ENCODE results near the gene BCAS1.

Gene BCAS1

DNA sequence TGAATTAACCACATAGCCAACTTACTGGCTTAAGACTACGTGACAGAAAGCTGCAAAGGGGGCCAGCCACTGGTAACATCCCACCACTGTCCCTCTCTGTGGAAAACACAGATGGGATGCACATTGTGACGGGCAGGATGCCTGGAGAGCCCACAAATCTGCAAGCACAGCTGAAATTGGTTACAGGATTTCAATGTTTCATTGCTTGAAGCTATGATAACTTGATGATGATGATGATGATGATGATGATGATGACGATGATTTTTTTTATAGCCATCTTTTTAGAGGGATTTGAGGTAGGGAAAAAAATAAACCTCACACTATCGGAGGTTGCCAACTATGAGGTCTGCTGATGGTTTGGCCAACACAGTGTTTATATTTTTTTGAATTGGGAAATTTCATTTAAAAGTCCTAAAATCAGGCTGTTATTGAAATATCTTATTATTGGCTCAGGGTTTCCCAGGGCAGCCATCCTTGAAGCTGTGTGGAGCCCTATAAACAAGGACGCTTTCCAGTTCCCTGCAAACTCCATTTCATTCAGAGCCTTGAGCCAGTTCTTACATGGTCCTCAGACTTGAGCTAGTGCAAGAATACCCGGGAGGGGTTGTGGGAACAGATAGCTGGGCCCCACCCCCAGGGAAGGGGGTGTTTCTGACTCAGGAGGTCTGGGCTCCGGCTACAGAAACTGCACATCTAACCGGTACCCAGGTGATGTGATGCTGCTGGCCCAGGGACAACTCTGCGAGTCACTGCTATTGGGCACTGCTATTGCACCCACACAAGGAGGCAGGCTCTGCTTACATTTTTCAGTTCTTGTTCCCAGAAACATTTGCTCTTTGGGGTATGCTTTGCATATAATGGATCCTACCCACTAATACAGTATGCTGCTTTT is 27.1 kb downstream of the BCAS1 start:
- H3K9me3 ChIP-seq (replicated peaks; ENCODE audit: low read length), result no peaks in the 10 kb centered on the region
- H3K27me3 ChIP-seq (ENCODE audit: control insufficient read depth, insufficient read depth, low read length), result no peaks in the 10 kb centered on the region
- no peak overlapping the region for H3K4me2 ChIP-seq (ENCODE audit: low read length)
- H3K4me1 ChIP-seq (ENCODE audit: control insufficient read depth, insufficient read depth, low read length), result peaks cover 4% of the 10 kb centered on the region
- H3K36me3 ChIP-seq (ENCODE audit: insufficient read depth, low read length), result no peaks in the 10 kb centered on the region
- no peak overlapping the region for H3K9ac ChIP-seq (ENCODE audit: low read depth, low read length)
- H3K4me3 ChIP-seq (ENCODE audit: low read length), result no peak overlapping the region

DNA sequence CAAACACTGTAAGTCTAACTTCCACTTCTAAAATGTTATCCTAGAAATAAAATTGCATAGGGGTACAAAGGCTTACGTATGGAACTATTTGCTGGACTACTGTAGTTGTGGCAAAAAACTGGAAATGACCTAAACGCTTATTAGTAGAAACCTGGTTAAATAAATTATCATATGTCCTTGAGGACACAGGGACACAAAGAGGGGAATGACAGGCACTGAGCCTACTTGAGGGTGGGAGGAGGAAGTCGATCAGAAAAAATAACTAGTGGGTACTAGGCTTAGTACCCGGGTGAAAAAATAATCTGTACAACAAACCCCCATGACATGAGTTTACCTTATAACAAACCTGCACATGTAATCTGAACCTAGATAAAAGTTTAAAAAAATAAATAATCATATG is 28.4 kb downstream of the BCAS1 start:
- Histone ChIP-seq H3K27me3 (ENCODE audit: control insufficient read depth, insufficient read depth, low read length) (peaks cover 2% of the 10 kb centered on the region), H3K4me1 (ENCODE audit: control insufficient read depth, insufficient read depth, low read length) (peaks cover 4% of the 10 kb centered on the region), H3K36me3 (ENCODE audit: insufficient read depth, low read length) (no peaks in the 10 kb centered on the region), H3K9ac (ENCODE audit: low read depth, low read length) (no peak overlapping the region), H3K9me3 (replicated peaks; ENCODE audit: low read length) (no peaks in the 10 kb centered on the region), H3K4me2 (ENCODE audit: low read length) (no peak overlapping the region), H3K4me3 (ENCODE audit: low read length) (no peak overlapping the region)

DNA sequence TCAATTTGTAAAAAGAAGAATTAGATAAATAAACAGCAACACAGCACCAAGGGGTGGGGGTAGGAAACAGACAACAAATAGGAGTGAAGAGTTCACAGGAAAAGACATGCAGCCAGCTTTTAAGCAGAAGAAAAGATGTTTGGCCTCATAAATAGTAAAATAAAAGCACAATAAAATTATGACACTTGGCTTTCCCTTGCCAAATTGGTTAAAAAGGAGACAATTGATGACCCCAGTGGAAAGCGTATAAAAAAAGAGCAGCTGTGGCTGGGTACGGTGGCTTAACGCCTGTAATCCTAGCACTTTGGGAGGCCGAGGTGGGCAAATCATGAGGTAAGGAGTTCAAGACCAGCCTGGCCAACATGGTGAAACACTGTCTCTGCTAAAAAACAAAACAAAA is 29.1 kb downstream of the BCAS1 start:
- Histone ChIP-seq H3K4me1 (ENCODE audit: control insufficient read depth, insufficient read depth, low read length) (peaks cover 4% of the 10 kb centered on the region), H3K4me3 (ENCODE audit: low read length) (no peak overlapping the region), H3K9me3 (replicated peaks; ENCODE audit: low read length) (no peaks in the 10 kb centered on the region), H3K27me3 (ENCODE audit: control insufficient read depth, insufficient read depth, low read length) (peaks cover 2% of the 10 kb centered on the region), H3K9ac (ENCODE audit: low read depth, low read length) (no peak overlapping the region), H3K36me3 (ENCODE audit: insufficient read depth, low read length) (no peaks in the 10 kb centered on the region), H3K4me2 (ENCODE audit: low read length) (no peak overlapping the region)

DNA sequence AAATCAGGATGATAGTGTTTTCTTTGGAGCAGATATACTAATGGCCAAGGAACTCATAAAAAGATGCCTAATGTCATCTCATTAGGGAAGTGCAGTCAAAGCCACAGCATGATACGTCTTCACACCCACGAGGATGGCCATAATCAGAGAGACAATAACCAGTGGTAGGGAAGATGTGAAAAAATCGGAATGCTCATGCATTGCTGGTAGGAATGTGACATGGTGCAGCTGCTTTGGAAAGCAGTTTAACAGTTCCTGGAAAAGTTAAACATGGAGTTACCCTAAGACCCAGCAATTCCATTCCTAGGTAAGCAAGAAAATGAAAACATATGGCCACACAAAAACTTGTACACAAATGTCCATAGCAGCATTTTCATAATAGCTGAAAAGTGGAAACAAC is 29.9 kb downstream of the BCAS1 start:
- Histone ChIP-seq H3K36me3 (ENCODE audit: insufficient read depth, low read length) (no peaks in the 10 kb centered on the region), H3K9me3 (replicated peaks; ENCODE audit: low read length) (no peaks in the 10 kb centered on the region)

DNA sequence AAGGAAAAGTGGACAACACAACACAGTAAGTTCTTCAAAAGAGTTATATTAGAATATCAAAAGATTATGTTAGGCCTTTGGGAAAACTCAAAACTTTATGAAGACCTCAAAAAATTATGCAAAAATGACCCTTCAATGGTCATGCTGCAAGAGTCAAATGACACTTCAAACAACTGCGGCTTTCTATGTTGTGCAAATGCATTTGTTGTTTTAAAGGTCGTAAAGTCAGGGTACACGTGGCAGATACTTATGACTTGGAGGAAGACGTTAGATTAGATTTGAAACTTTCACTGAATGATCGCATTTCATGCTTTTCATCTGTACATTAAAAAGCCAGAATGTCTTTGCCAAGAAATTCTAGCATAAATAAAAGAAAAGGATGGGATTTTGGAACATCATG is 31.4 kb downstream of the BCAS1 start:
- H3K27me3 ChIP-seq (ENCODE audit: control insufficient read depth, insufficient read depth, low read length), result peaks cover 2% of the 10 kb centered on the region
- no peak overlapping the region for H3K4me2 ChIP-seq (ENCODE audit: low read length)
- no peak overlapping the region for H3K9ac ChIP-seq (ENCODE audit: low read depth, low read length)
- no peaks in the 10 kb centered on the region for H3K9me3 ChIP-seq (replicated peaks; ENCODE audit: low read length)
- peaks cover 4% of the 10 kb centered on the region for H3K4me1 ChIP-seq (ENCODE audit: control insufficient read depth, insufficient read depth, low read length)
- no peak overlapping the region for H3K4me3 ChIP-seq (ENCODE audit: low read length)
- H3K36me3 ChIP-seq (ENCODE audit: insufficient read depth, low read length), result no peaks in the 10 kb centered on the region

More for the DNA sequence above, 29.9 kb downstream of the BCAS1 start:
- H3K4me1 ChIP-seq (ENCODE audit: control insufficient read depth, insufficient read depth, low read length), result peaks cover 4% of the 10 kb centered on the region
- no peak overlapping the region for H3K4me3 ChIP-seq (ENCODE audit: low read length)
- H3K27me3 ChIP-seq (ENCODE audit: control insufficient read depth, insufficient read depth, low read length), result peaks cover 2% of the 10 kb centered on the region
- H3K4me2 ChIP-seq (ENCODE audit: low read length), result no peak overlapping the region
- no peak overlapping the region for H3K9ac ChIP-seq (ENCODE audit: low read depth, low read length)

DNA sequence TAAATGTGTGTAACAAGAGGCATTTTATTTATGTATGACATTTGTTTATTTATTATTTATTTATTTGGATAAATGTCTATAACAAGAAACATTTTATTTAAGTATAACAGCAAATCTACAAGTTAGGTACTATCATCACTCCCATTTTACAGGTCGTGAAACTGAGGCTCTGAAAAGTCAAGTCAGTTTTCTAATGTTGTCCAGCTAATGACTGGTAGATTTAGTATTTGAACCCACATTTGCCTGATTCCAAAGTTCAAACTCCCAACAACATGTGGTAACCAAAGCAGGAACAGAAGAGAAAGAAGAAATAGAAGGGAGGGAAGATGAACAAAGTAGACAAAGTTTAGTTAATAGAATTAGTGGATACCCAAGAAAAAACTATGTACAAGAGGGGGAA is 32.9 kb downstream of the BCAS1 start:
- Histone ChIP-seq H3K4me3 (ENCODE audit: low read length) (no peak overlapping the region), H3K27me3 (ENCODE audit: control insufficient read depth, insufficient read depth, low read length) (peaks cover 2% of the 10 kb centered on the region), H3K4me1 (ENCODE audit: control insufficient read depth, insufficient read depth, low read length) (no peaks in the 10 kb centered on the region), H3K4me2 (ENCODE audit: low read length) (no peak overlapping the region), H3K36me3 (ENCODE audit: insufficient read depth, low read length) (no peaks in the 10 kb centered on the region), H3K9ac (ENCODE audit: low read depth, low read length) (no peak overlapping the region), H3K9me3 (replicated peaks; ENCODE audit: low read length) (no peaks in the 10 kb centered on the region)

DNA sequence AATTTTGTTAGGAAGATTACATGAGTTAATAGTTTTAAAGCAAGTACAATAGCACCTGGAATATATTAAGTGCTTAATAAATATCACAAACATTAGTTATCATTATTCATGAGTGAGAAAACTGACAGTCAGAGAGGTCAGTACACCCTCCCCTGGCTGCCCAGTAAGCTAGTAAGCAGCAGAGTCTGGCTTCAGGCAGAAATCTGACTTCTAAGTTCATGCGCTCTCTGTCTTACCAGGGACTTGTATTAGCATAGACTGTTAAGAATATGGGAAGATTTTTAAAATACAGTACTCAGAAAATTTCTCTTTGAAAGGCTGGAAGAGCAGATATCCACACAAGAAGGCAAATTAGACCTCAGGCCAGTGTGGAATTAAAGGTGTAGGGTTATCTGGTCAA is 40.8 kb downstream of the BCAS1 start:
- H3K9ac ChIP-seq (ENCODE audit: low read depth, low read length), result no peak overlapping the region
- H3K4me3 ChIP-seq (ENCODE audit: low read length), result no peak overlapping the region
- H3K27me3 ChIP-seq (ENCODE audit: control insufficient read depth, insufficient read depth, low read length), result peaks cover 16% of the 10 kb centered on the region

DNA sequence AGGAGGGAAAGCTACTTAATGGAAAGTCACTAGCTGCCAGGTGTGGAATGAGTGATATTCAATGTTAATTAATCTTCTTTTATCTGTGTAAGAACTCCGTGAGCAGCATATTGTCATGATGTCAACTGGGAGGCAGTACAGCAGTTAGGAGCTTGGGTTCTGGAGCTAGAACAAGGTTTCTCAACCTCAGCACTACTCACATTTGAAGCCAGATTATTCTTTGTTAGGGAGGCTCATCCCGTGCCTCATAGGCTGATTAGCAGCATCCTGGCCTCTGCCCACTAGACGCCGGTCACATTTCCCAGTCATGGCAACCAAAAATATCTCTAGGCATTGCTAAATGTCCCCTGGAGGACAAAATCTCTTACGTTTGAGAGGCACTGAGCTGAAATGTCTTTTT is 41.2 kb downstream of the BCAS1 start:
- Histone ChIP-seq H3K27me3 (ENCODE audit: control insufficient read depth, insufficient read depth, low read length) (peaks cover 16% of the 10 kb centered on the region), H3K4me3 (ENCODE audit: low read length) (no peak overlapping the region), H3K9ac (ENCODE audit: low read depth, low read length) (no peak overlapping the region), H3K9me3 (replicated peaks; ENCODE audit: low read length) (no peaks in the 10 kb centered on the region), H3K4me2 (ENCODE audit: low read length) (no peak overlapping the region), H3K36me3 (ENCODE audit: insufficient read depth, low read length) (no peaks in the 10 kb centered on the region), H3K4me1 (ENCODE audit: control insufficient read depth, insufficient read depth, low read length) (no peaks in the 10 kb centered on the region)

More for the DNA sequence above, 40.8 kb downstream of the BCAS1 start:
- no peak overlapping the region for H3K4me2 ChIP-seq (ENCODE audit: low read length)
- no peaks in the 10 kb centered on the region for H3K36me3 ChIP-seq (ENCODE audit: insufficient read depth, low read length)
- no peaks in the 10 kb centered on the region for H3K9me3 ChIP-seq (replicated peaks; ENCODE audit: low read length)
- no peaks in the 10 kb centered on the region for H3K4me1 ChIP-seq (ENCODE audit: control insufficient read depth, insufficient read depth, low read length)

DNA sequence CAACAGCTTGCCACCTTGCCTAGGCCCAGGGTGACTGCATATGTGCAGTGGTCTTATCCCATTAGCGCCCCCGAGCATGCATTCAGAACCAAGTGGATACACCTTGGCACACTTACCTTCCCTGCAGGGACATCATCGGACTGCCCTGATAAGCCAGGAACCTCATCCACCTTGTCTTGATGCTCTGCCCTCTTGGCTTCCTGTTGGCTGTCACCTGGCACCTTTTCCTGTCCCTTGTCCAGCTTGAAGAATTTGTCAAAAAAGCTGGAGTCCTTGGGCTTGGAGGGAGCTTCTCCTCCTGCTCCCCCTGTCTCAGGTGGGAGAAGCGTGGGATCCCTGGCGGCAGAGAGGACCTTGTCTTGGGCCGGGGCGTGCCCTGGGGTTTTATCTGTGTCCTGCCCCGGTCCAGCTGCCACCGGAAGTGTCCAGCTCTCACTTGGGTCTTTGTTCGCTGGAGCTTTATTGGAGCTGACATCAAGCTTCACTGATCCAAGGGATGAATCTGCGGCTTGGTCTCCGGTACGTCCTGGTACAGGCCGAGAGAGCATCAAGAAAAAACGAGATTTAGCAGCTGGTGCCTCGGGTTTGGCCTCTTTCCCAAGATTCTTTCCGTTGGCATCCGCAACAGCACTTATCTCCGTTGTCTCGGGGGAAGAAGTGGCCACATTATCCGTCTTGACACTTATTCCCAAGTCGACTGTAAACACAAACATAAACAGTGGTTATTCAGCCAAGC is 42.0 kb downstream of the BCAS1 start:
- no peak overlapping the region for H3K9ac ChIP-seq (ENCODE audit: low read depth, low read length)
- H3K36me3 ChIP-seq (ENCODE audit: insufficient read depth, low read length), result no peaks in the 10 kb centered on the region
- H3K27me3 ChIP-seq (ENCODE audit: control insufficient read depth, insufficient read depth, low read length), result peaks cover 16% of the 10 kb centered on the region
- no peak overlapping the region for H3K4me3 ChIP-seq (ENCODE audit: low read length)
- no peaks in the 10 kb centered on the region for H3K4me1 ChIP-seq (ENCODE audit: control insufficient read depth, insufficient read depth, low read length)
- no peaks in the 10 kb centered on the region for H3K9me3 ChIP-seq (replicated peaks; ENCODE audit: low read length)
- no peak overlapping the region for H3K4me2 ChIP-seq (ENCODE audit: low read length)

DNA sequence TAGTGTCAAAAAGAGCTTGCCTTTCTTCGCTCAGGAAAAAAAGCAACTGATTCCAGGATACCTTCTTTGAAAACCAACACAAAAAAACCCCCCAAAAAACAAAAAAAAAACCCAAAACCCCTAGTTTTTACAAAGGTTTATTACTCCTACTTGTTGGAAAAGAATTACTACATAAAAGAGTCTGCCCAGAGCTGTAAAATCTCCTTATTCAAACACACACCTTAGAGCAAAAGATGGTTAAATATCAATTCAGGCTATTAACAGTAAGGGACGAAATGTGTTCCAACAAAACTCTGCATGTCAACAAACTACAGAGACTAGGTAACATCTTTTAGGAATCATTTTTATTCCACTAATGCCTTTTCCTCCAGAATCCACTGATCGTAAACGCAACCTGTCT is 42.7 kb downstream of the BCAS1 start:
- Histone ChIP-seq H3K36me3 (ENCODE audit: insufficient read depth, low read length) (no peaks in the 10 kb centered on the region), H3K9ac (ENCODE audit: low read depth, low read length) (no peak overlapping the region), H3K4me1 (ENCODE audit: control insufficient read depth, insufficient read depth, low read length) (no peaks in the 10 kb centered on the region), H3K4me2 (ENCODE audit: low read length) (no peak overlapping the region), H3K27me3 (ENCODE audit: control insufficient read depth, insufficient read depth, low read length) (peaks cover 16% of the 10 kb centered on the region), H3K9me3 (replicated peaks; ENCODE audit: low read length) (no peaks in the 10 kb centered on the region), H3K4me3 (ENCODE audit: low read length) (no peak overlapping the region)

DNA sequence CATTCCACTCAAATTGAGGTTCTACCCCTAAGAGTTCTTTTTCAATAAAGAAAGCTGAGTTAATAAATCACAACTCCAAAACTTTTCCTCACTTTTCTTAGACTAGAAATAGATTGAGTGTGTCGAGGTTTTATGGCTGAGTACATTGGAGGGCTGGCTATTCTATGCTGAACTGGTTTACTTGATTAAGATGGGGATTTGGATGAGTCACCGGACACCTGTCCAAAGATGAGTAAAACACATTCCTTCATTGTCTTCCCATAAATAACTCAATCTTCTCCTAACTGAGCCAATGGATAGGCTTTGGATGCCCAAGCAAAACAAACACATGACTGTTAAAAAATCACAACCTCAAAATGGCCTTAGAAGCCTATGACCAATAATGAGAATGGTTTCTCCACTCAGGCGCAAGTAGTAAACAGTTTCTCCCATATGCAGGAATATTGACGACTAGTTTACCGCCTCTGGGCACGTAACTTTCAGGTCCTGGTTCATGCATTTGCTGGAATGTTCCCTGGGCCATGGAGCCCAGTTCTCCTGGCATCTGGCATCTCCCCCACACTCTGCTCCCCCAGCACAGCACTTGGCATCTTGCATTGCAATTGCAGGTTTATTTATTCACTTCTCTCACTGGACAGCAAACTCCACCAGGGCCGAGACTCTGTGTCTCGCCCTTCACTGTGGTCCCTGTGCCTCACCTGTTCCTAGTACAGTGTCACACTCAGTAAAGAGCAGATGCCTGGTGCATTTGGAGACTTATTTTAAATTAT is 43.9 kb downstream of the BCAS1 start:
- H3K9me3 ChIP-seq (replicated peaks; ENCODE audit: low read length), result no peaks in the 10 kb centered on the region
- H3K36me3 ChIP-seq (ENCODE audit: insufficient read depth, low read length), result no peaks in the 10 kb centered on the region
- peaks cover 16% of the 10 kb centered on the region for H3K27me3 ChIP-seq (ENCODE audit: control insufficient read depth, insufficient read depth, low read length)
- H3K4me2 ChIP-seq (ENCODE audit: low read length), result no peak overlapping the region
- no peak overlapping the region for H3K9ac ChIP-seq (ENCODE audit: low read depth, low read length)
- no peak overlapping the region for H3K4me3 ChIP-seq (ENCODE audit: low read length)
- H3K4me1 ChIP-seq (ENCODE audit: control insufficient read depth, insufficient read depth, low read length), result no peaks in the 10 kb centered on the region

Data from skeletal muscle satellite cell (primary cell).